HG02763 (cell line): ENCODE data around the gene PPP1R7.
"Not testable (repeated sequence)": the region's sequence is repeated elsewhere in the genome, so short reads cannot be mapped to it uniquely, and the experiment has no call there.

Source experiments
- ATAC-seq: cut with Tn5 transposase; IDR thresholded peaks from one replicate; pipeline ENCODE4 v1.9.1; 2021; ENCODE audit warnings: mild to moderate bottlenecking, moderate library complexity; ENCODE audit not compliant: unreplicated experiment

Gene PPP1R7, protein sequence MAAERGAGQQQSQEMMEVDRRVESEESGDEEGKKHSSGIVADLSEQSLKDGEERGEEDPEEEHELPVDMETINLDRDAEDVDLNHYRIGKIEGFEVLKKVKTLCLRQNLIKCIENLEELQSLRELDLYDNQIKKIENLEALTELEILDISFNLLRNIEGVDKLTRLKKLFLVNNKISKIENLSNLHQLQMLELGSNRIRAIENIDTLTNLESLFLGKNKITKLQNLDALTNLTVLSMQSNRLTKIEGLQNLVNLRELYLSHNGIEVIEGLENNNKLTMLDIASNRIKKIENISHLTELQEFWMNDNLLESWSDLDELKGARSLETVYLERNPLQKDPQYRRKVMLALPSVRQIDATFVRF

DNA sequence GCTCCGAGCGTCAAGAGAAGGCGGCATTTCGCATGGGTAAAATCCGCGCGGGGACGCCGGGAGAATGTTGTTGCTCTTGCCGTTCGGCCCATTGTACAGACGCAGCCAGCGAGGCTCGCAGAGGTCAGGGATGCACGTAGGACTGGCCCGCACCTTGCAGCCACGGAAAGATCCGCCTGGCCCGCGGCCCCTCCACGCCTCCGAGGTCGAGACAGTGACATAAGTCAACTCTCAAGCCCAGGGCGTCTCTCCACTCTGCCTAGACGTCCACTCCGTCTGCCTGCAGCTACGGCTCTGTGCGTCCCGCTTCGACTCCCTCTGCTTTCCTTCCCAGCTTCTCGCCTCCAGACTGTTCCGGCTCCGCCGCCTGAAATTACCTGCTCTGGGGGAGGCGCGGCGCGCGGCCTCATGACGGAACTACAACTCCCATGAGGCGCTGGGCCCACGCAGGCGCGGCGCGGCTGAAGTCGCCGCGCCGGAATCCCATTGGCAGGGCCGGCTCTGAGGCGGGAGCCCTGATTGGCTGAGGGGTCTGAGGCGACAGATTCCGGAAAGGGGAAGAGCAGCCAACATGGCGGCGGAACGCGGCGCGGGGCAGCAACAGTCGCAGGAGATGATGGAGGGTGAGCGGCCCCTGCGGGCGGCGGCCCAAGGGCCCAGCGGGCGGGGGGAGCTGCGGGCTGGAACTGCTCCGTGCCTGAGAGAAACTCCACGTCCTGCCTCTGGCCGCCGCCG, at the start of gene PPP1R7:
TSS of gene PPP1R7 (plus strand) at position 543 of the 735 bp plus-strand sequence. CDS start at position 572, 29 bp downstream.
- peak; percentile 72 for ATAC-seq

DNA sequence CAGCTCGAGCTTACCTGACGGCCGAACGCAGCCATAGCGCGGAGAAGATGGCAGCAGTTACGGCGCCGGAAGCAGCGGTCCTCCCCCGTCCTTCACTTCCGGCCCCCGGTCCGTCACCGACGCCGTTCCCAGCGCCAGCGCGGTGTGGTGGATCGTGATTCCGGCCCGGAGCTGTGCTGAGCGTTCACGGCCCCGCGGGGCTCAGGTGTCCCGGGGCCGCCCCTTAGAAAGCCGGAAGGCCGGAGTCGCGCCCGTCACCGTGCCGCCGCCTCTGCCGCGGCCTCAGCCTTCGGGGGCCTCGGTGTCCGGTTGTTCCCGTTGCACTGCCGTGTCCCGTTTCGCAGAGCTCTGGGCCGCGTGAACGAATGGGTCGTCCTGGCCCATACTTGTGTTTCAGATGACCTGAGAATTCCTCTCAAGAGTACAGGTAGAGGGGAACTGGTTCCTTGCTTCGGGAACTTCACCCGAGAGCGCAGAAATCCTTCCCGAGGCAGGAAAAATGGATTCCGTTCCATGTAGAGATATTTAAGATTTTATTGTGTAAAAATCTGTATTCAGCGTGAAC, 47.9 kb upstream of the PPP1R7 start, which contains the start of gene MTERF4:
TSS of gene MTERF4 (minus strand) at position 49 of the 565 bp plus-strand sequence. CDS start at position 35, 14 bp downstream.
- peak; percentile 92 for ATAC-seq

DNA sequence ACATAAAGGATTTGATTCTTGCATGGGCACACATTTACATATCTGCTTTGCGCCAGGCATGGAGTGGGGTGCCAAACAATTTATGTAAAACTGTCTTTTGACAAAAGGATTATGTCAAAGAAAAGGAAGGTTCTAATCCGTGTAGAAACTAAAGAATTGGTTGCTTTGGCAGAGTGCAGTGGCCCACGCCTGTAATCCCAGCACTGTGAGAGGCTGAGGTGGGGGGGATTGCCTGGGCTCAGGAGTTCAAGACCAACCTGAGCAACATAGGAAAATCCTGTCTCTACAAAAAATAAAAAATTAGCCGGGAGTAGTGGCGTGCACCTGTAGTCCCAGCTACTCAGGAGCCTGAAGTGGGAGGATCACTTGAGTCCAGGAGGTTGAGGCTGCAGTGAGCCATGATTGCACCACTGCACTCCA, 47.1 kb upstream of the PPP1R7 start:
- no peak for ATAC-seq

DNA sequence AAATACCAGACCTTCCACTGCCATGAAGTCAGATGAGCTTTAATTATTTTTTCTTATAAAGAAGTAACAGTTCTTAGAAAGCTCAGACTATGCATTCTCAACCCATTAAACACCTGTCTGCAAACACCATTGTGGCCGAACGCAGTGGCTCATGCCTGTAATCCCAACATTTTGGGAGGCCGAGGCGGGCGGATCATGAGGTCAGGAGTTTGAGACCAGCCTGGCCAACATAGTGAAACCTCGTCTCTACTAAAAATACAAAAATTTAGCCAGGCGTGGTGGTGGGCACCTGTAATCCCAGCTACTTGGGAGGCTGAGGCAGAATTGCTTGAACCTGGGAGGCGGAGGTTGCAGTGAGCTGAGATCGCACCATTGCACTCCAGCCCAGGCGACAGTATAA, 45.7 kb upstream of the PPP1R7 start:
- ATAC-seq, result not testable (repeated sequence)

DNA sequence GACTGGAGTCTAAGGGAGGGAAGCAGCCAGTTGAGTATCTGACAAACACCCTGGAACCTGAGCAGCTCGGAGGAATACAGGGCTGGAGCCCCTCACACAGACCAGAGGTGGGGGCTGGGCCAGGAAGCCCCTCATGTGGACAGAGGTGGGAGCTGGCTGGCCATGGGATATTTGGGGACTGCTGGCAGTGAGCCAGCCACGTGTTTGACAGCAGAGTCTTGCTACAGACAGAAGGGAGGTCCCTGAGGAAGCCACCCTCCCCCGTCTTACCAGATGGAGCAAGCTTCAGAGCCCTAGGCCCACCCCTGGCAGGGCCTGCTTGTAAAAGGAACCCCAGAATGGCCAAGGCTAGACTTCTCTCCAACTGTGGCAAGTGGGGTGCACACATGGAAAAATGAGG, 44.6 kb upstream of the PPP1R7 start:
- ATAC-seq, result no peak

DNA sequence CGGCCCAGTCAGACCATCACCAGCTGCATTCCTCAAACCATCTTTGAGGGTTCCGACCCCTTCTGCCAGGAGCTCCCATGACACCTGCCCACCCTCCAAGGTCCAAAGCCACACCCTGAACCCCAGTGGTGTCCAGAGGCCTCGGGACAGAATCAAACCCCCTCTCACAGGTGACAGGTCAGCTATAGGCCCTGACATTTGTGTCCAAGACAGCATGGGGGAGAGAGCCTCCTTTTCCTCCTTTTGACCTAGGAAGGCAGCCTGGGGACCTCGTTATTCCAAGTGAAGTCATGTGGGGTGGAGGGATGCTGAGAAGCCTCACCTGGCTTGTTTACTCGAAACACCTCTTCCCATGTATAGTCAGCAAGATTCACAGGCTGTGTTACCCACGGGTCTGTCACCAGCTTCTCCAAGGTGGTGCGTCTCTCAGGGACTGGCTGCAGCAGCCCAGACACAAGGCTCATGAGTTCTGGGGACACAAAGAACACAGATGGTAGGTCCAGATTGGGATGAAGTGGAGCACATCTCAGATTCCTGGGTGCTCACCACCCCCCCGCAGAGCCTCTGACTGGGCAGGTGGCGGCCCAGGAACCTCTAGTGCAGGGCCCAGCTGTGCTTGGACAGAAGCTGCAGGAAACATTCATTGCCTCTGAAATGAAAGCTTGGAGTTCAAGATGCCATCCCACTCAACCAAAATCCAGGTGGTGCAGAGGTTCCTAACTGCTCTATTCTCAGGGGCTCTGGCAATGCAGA, 43.1 kb upstream of the PPP1R7 start:
- no peak for ATAC-seq

DNA sequence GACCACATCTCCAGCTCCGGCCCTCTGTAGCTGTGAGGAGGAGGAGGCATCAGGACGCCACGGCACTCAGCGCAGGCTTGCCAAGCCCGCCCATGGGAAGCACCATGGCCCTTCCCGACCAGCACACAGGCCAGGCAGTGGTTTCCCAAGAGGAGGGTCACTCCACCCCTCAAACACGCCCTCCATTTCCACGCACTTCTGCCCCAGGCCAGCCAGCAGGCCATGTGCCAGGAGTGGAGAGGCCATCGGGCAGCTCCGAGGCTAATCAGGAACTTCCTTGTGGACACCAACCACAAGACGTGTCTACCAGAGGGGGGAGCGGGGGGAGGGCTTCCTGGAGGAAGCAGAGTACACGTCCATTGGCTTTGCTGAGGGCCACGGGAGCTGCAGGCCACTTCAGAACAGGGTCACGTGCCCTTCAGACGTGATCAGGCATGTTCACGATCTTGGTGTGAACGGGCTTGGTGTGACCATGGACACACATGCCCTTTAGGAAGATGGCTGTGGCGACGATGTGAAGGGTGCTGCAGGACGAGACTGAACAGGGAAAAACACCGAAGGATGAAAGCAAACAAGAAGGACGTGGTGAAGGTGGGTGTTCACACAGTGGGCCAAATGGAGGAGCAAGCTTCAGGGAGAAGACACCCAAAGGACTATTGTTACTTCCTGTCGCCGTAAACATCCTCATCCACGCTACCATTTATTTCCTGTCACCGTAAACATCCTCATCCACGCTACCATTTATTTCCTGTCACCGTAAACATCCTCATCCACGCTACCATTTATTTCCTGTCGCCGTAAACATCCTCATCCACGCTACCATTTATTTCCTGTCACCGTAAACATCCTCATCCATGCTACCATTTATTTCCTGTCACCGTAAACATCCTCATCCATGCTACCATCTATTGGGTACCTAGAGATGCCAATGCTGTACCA, 41.7 kb upstream of the PPP1R7 start:
- ATAC-seq, result no peak

DNA sequence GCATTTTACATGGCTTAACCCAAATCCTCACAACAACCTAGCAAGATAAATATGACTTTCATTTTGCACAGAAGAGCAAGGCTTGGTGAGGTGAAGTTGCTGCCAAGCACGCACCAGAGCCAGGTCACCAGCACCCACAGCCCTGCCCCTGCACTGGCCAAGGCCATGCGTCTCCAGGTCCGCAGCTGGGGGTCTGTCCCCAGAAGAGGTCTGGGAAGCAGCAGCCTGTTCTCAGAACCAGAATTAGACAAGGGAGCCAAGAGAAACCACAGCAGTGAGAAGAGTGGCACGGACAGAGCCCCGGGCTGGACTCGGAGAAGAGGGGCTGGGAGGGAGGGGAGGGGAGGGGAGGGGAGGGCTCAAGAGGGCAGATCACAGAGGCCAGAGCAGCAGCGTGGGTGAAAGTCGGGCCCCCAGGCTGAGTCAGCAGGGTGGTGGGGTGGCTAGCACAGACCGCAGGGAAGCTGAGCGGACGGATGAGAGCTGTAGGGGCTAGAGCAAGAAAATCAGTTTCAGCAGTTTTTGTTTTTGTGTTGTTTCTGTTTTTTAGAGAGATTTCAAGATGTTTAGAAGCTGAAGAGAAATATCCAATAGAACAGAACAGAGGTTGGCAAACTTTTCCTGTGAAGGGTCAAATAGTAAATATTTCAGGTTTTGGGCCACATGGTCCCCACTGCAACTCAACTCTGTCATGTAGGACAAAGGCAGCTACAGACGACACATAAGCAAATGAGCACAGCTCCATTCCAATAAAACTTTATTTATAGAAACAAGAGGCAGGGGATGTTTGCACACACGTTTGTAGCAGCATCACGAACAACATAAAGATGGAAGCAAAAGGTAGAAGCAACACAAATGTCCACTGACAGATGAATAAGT, 40.8 kb upstream of the PPP1R7 start:
- no peak for ATAC-seq

DNA sequence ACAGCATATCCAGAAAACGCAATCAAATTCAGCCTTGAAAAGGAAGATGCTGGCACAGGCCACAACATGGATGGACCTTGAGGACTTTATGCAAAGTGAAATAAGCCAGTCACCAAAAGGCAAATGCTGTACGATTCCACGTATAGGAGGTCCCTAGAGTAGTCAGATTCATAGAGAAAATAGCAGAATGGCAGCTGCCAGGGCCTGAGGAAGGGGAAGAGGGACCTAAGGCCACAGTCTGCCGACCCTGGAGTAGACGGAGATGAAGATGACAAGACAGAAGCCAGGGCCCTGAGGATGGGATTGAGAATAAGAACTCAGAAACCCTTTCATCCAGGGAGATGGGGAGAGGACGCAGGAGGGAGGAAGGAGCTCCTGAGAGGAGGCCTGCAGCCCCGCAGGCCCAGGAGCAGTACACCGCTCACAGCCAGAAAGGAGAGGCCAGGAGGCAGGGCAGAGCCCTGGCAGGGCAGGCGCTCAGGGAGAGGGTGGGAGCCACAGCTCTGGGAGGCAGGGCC, 40.1 kb upstream of the PPP1R7 start:
- ATAC-seq, result no peak

DNA sequence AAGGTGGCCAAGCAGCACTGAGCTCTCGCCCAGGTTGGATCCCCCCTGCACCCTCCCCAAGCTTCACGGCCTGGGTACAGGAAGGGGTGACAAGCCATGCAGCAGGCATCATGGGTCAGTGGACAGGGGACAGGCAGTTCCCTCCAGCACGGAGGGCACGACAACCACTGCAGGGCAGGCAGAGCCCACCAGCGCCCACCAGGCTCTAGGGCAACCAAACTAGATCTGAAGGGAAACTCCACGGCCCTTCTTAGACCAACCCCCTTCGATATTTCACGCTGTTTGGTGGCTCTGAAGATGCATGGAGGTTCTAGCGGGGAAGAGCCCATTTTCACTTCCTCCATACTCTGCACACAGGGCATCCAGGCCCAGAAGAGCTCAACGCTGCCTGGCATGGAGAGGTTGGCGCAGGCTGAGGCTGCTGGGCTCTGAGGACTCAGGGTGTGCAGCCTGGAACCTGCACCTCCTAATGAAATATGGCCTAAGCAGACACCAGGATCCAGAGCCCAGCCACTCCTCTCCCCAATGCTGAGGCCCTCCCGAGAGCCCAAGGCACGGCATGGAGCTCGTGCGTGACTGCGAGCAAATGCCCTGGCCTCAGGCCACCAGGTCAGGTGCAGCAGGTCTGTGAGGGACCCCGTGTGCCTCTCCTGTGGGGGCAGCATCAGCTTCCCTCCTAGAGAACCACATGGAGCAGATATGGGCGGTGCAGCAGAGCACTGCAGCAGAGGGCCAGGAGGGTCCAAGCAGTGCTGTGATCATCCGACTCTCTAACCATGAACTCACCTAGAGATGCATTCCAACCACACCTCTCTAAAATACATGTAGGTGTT, 39.4 kb upstream of the PPP1R7 start:
- ATAC-seq, result no peak

DNA sequence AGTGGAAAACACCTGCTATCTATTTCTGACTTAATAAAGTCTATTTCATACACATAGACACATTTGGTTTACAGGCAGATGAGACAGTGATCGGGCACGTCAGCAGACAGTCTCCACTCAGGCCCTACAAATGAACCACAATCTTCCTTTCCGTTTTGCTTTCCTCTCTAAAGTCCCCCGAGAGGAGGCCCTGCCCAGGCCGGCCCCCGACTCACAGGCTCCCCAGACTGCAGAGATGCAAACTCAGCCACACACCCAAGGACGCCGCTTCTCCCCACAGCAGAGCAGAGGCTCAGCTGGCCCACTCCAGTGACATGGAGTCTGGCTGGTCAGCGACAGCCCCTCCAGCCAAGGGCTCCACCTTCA, 38.8 kb upstream of the PPP1R7 start:
- no peak for ATAC-seq

DNA sequence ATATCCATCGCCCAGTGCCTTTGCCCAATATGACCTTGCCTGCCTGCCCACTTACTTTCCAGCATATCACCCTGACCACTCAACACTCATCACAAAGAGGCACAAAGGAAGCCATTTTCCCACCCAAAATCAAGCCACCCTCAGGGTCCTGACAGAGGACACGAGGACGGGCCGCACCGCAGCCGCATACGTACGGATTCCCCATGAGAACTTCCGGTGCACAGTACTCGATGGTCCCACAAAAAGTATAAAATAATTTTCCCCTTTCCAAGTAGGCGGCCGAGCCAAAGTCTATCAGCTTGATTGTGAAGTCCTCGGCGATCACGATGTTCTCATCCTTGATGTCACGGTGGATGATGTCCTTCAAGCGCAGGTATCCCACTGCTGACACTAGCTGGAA, 38.2 kb upstream of the PPP1R7 start:
- no peak for ATAC-seq

DNA sequence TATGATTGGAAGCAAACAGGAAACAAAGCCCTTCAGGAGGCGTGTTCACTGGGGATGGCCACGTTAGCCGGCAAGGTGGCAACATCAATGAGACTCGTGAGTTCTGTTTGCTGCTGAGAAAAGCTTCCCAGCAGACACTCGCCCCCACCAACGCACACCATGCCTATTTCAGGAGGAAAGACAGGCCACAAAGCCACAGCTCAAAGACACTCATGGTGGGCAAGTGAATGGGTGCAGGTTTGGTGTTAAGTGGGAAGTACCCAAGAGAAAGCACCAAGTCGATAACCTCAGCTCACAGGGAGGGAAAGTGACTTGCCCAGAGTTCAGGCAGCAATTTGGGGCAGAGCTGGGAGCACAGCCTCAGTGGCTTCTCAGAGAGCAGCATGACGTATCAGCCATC, 37.7 kb upstream of the PPP1R7 start:
- no peak for ATAC-seq

DNA sequence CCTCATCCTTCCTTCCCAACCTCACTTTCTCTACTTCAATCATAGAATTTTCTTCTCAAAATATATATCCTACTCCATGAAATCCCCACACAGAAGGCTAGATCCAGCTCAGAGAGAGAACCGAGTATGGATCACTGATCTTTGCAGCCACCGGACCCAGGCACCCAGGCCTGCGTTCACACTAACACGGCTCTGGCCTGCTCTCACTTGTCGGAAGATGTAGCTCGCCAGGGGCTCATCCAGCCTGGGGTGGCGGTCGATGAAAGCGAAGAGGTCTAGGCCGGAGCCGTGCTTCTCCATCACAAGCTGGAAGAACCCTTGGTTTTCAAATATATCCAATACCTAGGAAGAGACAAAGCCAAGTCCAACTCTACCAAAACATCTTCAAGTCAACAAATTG, 35.4 kb upstream of the PPP1R7 start:
- no peak for ATAC-seq

DNA sequence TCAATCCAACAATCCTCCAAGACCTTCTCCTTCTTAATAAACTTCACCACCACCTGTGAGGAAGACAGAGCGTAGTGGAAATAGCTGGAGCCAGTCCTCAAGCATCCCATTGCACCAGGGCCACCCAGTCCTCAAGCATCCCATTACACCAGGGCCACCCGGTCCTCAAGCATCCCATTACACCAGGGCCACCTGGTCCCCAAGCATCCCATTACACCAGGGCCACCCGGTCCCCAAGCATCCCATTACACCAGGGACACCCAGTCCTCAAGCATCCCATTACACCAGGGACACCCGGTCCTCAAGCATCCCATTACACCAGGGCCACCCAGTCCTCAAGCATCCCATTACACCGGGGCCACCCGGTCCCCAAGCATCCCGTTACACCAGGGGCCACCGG, 34.9 kb upstream of the PPP1R7 start:
- no peak for ATAC-seq

DNA sequence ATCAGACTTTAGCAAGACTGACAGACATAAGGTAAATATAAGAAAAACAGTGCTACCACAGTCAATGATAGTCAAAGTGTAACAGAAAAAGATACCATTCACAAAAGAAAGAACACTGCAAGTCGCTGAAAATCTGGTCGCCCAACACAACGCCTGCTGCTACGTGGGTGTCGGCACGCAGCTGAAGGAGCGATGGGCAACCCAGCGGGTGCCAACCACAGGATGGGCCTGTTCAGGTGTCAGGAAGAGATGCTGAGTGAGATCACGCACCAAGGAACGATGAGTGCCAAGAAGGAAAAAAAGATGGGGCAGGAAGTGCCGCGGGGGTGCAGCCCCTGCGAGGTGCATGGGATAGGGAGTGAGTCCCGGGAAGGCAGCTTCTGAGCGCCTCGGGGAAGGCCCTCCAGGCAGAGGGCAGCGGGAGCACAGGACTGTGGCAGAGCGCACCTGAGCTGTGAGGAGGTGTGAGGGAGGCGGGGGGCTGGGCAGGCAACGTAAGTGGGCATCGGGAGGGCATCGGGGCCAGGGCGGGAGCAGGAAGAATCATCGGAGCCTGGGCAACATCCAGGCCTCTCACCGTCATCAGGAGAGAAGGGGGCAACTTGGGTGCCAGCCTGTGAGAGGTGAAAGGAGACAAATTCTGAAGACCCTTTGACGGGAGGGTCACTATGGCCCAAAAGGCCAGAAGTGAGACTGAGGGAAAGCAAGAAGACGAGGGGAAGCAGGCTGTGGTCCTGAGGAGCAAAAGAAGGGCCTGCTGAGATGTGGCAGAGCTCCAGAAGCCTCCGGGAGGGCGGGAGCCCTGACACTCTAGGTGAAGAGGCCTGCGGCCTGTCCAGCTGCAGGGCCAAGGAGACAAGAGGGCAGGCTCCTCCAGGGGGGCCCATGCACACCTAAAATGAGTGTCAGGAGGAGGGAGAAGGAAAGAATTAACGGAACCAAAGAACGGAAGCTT, 33.4 kb upstream of the PPP1R7 start:
- no peak for ATAC-seq
